Astrocyte (in vitro differentiated cells and primary cell): ENCODE data around the gene CAPS. TPM values are rescaled to one million over a fixed set of nuclear protein-coding genes. Genes with fewer than 3 reads are reported as not detected.

ENCODE experiments used
- DNase-seq: peaks from one replicate; pipeline ENCODE4 v3.0.0-alpha.2; 2010; ENCODE audit warnings: low read depth
- FAIRE-seq: peaks from 2 replicates; lab custom pipeline; 2011; peaks lifted over from hg19 to GRCh38; lab: Jason Lieb, UNC
- H2AFZ ChIP-seq: 2 replicates; pipeline ENCODE4 v1.6.0; 2012; ENCODE audit warnings: low read depth, low read length, inconsistent platforms
- H3K27ac ChIP-seq: 2 replicates; pipeline ENCODE4 v1.5.1; 2011; ENCODE audit warnings: low read depth, low read length, inconsistent platforms
- H3K27me3 ChIP-seq: 2 replicates; pipeline ENCODE4 v1.6.0; 2011; ENCODE audit warnings: low read length, inconsistent platforms; ENCODE audit not compliant: insufficient read depth
- H3K36me3 ChIP-seq: 2 replicates; pipeline ENCODE4 v1.5.1; 2011; ENCODE audit warnings: low read length, inconsistent platforms; ENCODE audit not compliant: insufficient read depth
- H3K4me1 ChIP-seq: 2 replicates; pipeline ENCODE4 v1.5.1; 2011; ENCODE audit warnings: low read length, inconsistent platforms; ENCODE audit not compliant: insufficient read depth
- H3K4me2 ChIP-seq: 2 replicates; pipeline ENCODE4 v1.6.0; 2012; ENCODE audit warnings: low read length, inconsistent platforms
- H3K4me3 ChIP-seq: 2 replicates; pipeline ENCODE4 v1.5.1; 2011; ENCODE audit warnings: low read depth, mild to moderate bottlenecking, low read length, inconsistent platforms; ENCODE audit not compliant: insufficient read depth
- H3K79me2 ChIP-seq: 2 replicates; pipeline ENCODE4 v1.6.0; 2012; ENCODE audit warnings: mild to moderate bottlenecking, low read length, inconsistent platforms; ENCODE audit not compliant: insufficient read depth
- H3K9ac ChIP-seq: 2 replicates; pipeline ENCODE4 v1.6.0; 2012; ENCODE audit warnings: mild to moderate bottlenecking, low read length, inconsistent platforms
- H3K9me3 ChIP-seq: 2 replicates; pipeline ENCODE4 v1.5.1; 2012; ENCODE audit warnings: low read depth, mild to moderate bottlenecking, low read length, inconsistent platforms; ENCODE audit not compliant: insufficient read depth
- H4K20me1 ChIP-seq: 2 replicates; pipeline ENCODE4 v1.6.0; 2012; ENCODE audit warnings: low read length, inconsistent platforms; ENCODE audit not compliant: insufficient read depth
- H3K27ac Mint-ChIP-seq: one replicate; pipeline ENCODE4 v1.8.0; 2021; ENCODE audit warnings: mild to moderate bottlenecking, mixed read lengths; ENCODE audit not compliant: unreplicated experiment
- H3K27me3 Mint-ChIP-seq: one replicate; pipeline ENCODE4 v1.8.0; 2021; ENCODE audit warnings: low read depth, mixed read lengths; ENCODE audit not compliant: unreplicated experiment
- H3K36me3 Mint-ChIP-seq: one replicate; pipeline ENCODE4 v1.8.0; 2021; ENCODE audit warnings: low read depth, mixed read lengths; ENCODE audit not compliant: unreplicated experiment
- H3K4me1 Mint-ChIP-seq: one replicate; pipeline ENCODE4 v1.8.0; 2021; ENCODE audit warnings: low read depth, mixed read lengths; ENCODE audit not compliant: unreplicated experiment
- H3K4me3 Mint-ChIP-seq: one replicate; pipeline ENCODE4 v1.8.0; 2021; ENCODE audit warnings: mild to moderate bottlenecking, moderate library complexity, mixed read lengths; ENCODE audit not compliant: unreplicated experiment
- H3K9me3 Mint-ChIP-seq: one replicate; pipeline ENCODE4 v1.8.0; 2021; ENCODE audit warnings: mild to moderate bottlenecking, mixed read lengths; ENCODE audit not compliant: unreplicated experiment
- EZH2 ChIP-seq: IDR thresholded peaks from 2 replicates; pipeline ENCODE4 v1.6.1; 2012; ENCODE audit warnings: mild to moderate bottlenecking, low read length, inconsistent platforms; ENCODE audit not compliant: insufficient read depth
- total RNA-seq: library from RNA; stranded (reverse); gene quantifications from 2 replicates; pipeline ENCODE4 v1.2.1, GENCODE V29; 2021
- TF ChIP-seq, protein P1 (sequence below): IDR thresholded peaks from 2 replicates; pipeline ENCODE4 v1.5.1; 2011; ENCODE audit warnings: low read depth, mild to moderate bottlenecking, inconsistent platforms, low read length, moderate library complexity; ENCODE audit not compliant: insufficient read depth

CAPS gene
- total RNA-seq, 1 donor from 2014 or later, result 6.2 TPM

DNA sequence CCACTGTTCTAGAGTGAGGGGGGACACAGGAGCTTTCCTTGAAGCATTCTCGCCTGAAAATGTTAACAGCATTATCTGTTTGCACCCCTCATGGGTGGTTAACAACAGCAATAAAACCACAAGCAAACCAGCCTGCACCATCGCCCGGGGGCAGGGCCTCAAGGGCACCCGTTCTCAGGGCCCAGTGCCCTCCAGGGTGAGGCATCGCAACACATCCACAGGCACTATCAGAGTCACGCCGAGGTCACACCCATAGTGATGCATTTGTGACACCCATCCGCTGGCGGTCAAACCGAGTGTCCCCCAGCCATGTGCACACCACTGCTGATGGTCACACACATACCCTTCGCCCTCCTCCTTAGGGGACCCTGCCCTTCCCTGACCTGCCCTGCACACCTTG lies 48.3 kb upstream of the CAPS start:
- Histone ChIP-seq H3K9ac (no peak overlapping the region), H3K79me2 (no peaks in the 10 kb centered on the region), H4K20me1 (no peaks in the 10 kb centered on the region), H3K36me3 (no peaks in the 10 kb centered on the region), H3K27me3 (peaks cover 4% of the 10 kb centered on the region), H3K27ac (no peak overlapping the region), H3K4me3 (no peak overlapping the region), H3K4me2 (no peak overlapping the region), H3K9me3 (no peaks in the 10 kb centered on the region), H2AFZ (no peak overlapping the region), H3K4me1 (no peaks in the 10 kb centered on the region)
- no peaks in the 10 kb centered on the region for H3K36me3 Mint-ChIP-seq
- no peak for DNase-seq
- TF ChIP-seq, protein P1, sequence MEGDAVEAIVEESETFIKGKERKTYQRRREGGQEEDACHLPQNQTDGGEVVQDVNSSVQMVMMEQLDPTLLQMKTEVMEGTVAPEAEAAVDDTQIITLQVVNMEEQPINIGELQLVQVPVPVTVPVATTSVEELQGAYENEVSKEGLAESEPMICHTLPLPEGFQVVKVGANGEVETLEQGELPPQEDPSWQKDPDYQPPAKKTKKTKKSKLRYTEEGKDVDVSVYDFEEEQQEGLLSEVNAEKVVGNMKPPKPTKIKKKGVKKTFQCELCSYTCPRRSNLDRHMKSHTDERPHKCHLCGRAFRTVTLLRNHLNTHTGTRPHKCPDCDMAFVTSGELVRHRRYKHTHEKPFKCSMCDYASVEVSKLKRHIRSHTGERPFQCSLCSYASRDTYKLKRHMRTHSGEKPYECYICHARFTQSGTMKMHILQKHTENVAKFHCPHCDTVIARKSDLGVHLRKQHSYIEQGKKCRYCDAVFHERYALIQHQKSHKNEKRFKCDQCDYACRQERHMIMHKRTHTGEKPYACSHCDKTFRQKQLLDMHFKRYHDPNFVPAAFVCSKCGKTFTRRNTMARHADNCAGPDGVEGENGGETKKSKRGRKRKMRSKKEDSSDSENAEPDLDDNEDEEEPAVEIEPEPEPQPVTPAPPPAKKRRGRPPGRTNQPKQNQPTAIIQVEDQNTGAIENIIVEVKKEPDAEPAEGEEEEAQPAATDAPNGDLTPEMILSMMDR, result no peak
- no peak for TF ChIP-seq EZH2
- H3K27ac Mint-ChIP-seq, result no peak overlapping the region
- peaks cover 45% of the 10 kb centered on the region for H3K27me3 Mint-ChIP-seq
- peaks cover 6% of the 10 kb centered on the region for H3K4me1 Mint-ChIP-seq
- no peak for FAIRE-seq
- H3K9me3 Mint-ChIP-seq, result no peaks in the 10 kb centered on the region
- H3K4me3 Mint-ChIP-seq, result no peak overlapping the region

DNA sequence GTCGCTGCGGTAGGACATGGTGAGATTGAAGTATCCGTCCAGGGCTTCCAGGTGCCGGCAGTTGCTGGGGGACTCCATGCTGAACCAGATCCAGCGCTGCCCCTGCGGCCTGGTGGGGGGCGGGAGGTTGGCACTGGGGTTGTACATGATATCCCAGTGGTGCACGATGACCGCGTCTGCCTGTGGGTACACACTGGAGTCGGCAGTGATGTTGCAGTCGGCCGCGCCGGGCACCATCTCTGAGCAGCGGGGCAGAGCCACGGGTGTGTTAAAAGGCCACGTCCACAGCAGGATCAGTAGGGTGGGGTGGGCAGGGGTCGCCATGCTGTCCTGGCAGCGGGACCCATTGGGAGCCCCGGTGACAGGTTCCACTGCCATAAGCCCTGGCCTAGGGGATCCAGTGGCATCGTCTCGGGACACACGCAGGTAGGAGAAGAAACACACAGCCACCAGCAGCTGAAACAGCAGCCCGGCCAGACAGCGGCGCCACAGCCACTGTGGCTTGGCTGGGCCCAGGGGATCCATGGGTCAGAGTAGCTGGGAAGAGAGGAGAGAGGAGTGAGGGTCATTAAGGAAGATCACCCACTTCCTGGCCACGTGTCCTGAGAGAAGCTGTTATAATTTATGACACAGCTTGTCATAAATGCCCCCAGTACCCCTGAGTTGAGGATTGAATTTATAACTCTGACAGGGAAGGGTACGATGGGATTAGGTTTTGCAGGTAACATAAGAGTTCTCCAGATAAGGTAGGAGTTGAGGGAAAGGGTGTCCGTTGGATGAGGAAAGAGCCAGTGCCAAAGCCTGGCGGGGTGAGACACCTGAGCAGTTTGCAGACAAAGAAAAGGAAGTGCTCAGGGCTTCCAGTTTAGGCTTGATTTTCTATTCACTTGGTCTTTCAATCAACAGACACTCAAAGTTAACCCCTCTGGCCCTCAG lies 46.6 kb upstream of the CAPS start:
- Histone ChIP-seq H3K9ac (no peak overlapping the region), H3K9me3 (no peaks in the 10 kb centered on the region), H3K27me3 (peaks cover 4% of the 10 kb centered on the region), H3K4me3 (no peak overlapping the region), H3K27ac (no peak overlapping the region), H3K4me1 (no peaks in the 10 kb centered on the region), H3K79me2 (no peaks in the 10 kb centered on the region), H4K20me1 (no peaks in the 10 kb centered on the region), H3K36me3 (no peaks in the 10 kb centered on the region), H3K4me2 (no peak overlapping the region), H2AFZ (no peak overlapping the region)
- H3K27ac Mint-ChIP-seq, result no peak overlapping the region
- DNase-seq (no peak), FAIRE-seq (no peak)
- no peaks in the 10 kb centered on the region for H3K9me3 Mint-ChIP-seq
- H3K4me3 Mint-ChIP-seq, result no peak overlapping the region
- no peaks in the 10 kb centered on the region for H3K36me3 Mint-ChIP-seq
- peaks cover 43% of the 10 kb centered on the region for H3K27me3 Mint-ChIP-seq
- TF ChIP-seq, protein P1, result no peak
- no peak for TF ChIP-seq EZH2
- no peaks in the 10 kb centered on the region for H3K4me1 Mint-ChIP-seq

DNA sequence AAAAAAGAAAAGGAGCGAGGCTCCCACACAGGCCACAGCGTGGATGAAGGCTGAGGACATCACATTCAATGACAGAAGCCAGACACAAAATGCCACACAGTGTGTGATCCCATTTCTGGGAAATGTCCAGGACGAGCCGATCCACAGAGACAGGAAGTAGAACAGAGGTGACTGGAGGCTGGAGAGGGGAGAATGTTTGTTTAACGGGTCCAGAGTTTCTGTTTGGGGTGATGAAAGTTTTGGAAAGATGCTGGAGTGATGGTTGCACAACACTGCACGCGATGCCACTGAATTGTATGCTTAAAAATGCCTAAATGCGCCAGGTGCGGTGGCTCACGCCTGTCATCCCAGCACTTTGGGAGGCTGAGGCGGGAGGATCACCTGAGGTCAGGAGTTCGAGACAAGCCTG lies 43.1 kb upstream of the CAPS start:
- H3K9me3 Mint-ChIP-seq, result no peaks in the 10 kb centered on the region

More for the DNA sequence above, 43.1 kb upstream of the CAPS start:
- H3K36me3 ChIP-seq, result no peaks in the 10 kb centered on the region
- no peak for DNase-seq
- H3K4me2 ChIP-seq, result no peak overlapping the region
- no peak for TF ChIP-seq EZH2
- TF ChIP-seq, protein P1, result no peak
- no peak overlapping the region for H3K4me3 ChIP-seq
- Mint-ChIP-seq H3K4me3 (no peak overlapping the region), H3K4me1 (no peaks in the 10 kb centered on the region), H3K27me3 (peaks cover 24% of the 10 kb centered on the region), H3K36me3 (no peaks in the 10 kb centered on the region), H3K27ac (no peak overlapping the region)
- H4K20me1 ChIP-seq, result no peaks in the 10 kb centered on the region
- no peak overlapping the region for H2AFZ ChIP-seq
- no peaks in the 10 kb centered on the region for H3K9me3 ChIP-seq
- H3K27ac ChIP-seq, result no peak overlapping the region
- no peaks in the 10 kb centered on the region for H3K4me1 ChIP-seq
- FAIRE-seq, result no peak
- no peak overlapping the region for H3K9ac ChIP-seq
- no peaks in the 10 kb centered on the region for H3K79me2 ChIP-seq
- no peaks in the 10 kb centered on the region for H3K27me3 ChIP-seq
